Breast epithelium (tissue), 4 donors: ENCODE data around the gene MAD1L1. TPM values are rescaled to one million over a fixed set of nuclear protein-coding genes. Genes with fewer than 3 reads are reported as not detected.

Source experiments
- DNase-seq, 2 donors: peaks; one replicate each; pipeline ENCODE4 v3.0.0-alpha.2; 2019; ENCODE audit warnings: low spot score in 2 of 2
- H3K27ac ChIP-seq, 2 donors: fragments of 200-600 bp; sonication (generic) in 1 of 2; one replicate each; pipeline ENCODE4 v1.5.1; 2016 to 2019; ENCODE audit warnings: mild to moderate bottlenecking in 1 of 2
- H3K27me3 ChIP-seq, 2 donors: fragments of 200-600 bp; sonication (generic) in 1 of 2; one replicate each; pipeline versions ENCODE4 v1.5.1 to v1.6.0; 2017 to 2019; ENCODE audit warnings: control low read depth in 1 of 2, mild to moderate bottlenecking in 1 of 2
- H3K36me3 ChIP-seq: fragments of 200-600 bp; one replicate; pipeline ENCODE4 v1.5.1; 2019
- H3K4me1 ChIP-seq, 2 donors: fragments of 200-600 bp; sonication (generic); one replicate each; pipeline ENCODE4 v1.5.1; 2016 to 2019; ENCODE audit warnings: control low read depth in 1 of 2
- H3K4me3 ChIP-seq, 3 donors: fragments of 200-600 bp; sonication (generic); 1 replicate in 2 of 3; 2 replicates in 1 of 3; pipeline ENCODE4 v1.5.1; 2016 to 2019; ENCODE audit warnings: mild to moderate bottlenecking in 3 of 3, moderate library complexity in 2 of 3
- H3K9me3 ChIP-seq, 2 donors: fragments of 200-600 bp; sonication (generic) in 1 of 2; one replicate each; pipeline ENCODE4 v1.5.1; 2016 to 2019; ENCODE audit warnings: control low read depth in 1 of 2
- CTCF ChIP-seq, 3 donors: fragments of 450-650 bp; IDR thresholded peaks; one replicate each; pipeline ENCODE4 v1.5.1; 2016 to 2017; ENCODE audit warnings: antibody characterized with exemption in 3 of 3, mild to moderate bottlenecking in 3 of 3, moderate library complexity in 3 of 3
- POLR2A ChIP-seq: fragments of 450-650 bp; IDR thresholded peaks from one replicate; pipeline ENCODE4 v1.6.1; 2016; ENCODE audit warnings: antibody characterized with exemption, mild to moderate bottlenecking, moderate library complexity
- POLR2AphosphoS5 ChIP-seq, 3 donors: sonication (generic); formaldehyde crosslinking; IDR thresholded peaks; one replicate each; pipeline ENCODE4 v1.6.1; 2017; ENCODE audit warnings: antibody characterized with exemption in 3 of 3
- intact Hi-C: fragments of 100-400 bp; cut with DNase I; formaldehyde crosslinking; loops from one replicate; pipeline ENCODE4 v1.15.1; 2023; ENCODE audit warnings: low total_unique reads
- total RNA-seq, 3 donors: library from RNA; depleted of rRNA; stranded (reverse); fragments of >200 nt; gene quantifications; one replicate each; pipeline ENCODE4 v1.1.0, GENCODE V29; 2016

The MAD1L1 gene
- total RNA-seq, 3 donors from 2014 or later: 27.7 to 33.9 (median 28.8) TPM

GRCh38 chr7:1893451-1893850 is 339.3 kb downstream of the MAD1L1 start:
- intact Hi-C loops: no loop called here
- no peaks in the 10 kb centered on the region for H3K9me3 ChIP-seq
- H3K36me3 ChIP-seq: no peaks in the 10 kb centered on the region
- no peaks in the 10 kb centered on the region for H3K27me3 ChIP-seq
- no peak overlapping the region for H3K27ac ChIP-seq
- H3K4me1 ChIP-seq: no peaks in the 10 kb centered on the region
- no peak overlapping the region for H3K4me3 ChIP-seq
- TF ChIP-seq POLR2A (no peak), CTCF (IDR thresholded peaks at IDR 0.05) (no peak), POLR2AphosphoS5 (IDR thresholded peaks at IDR 0.05) (no peak)
- DNase-seq: no peak

- intact Hi-C loops: no loop called here
- Histone ChIP-seq H3K36me3 (no peaks in the 10 kb centered on the region), H3K4me3 (no peak overlapping the region), H3K27me3 (no peaks in the 10 kb centered on the region), H3K9me3 (no peaks in the 10 kb centered on the region), H3K4me1 (no peaks in the 10 kb centered on the region), H3K27ac (no peak overlapping the region)
- no peak for DNase-seq
- TF ChIP-seq POLR2AphosphoS5 (IDR thresholded peaks at IDR 0.05): no peak
- no peak for TF ChIP-seq POLR2A
- no peak for TF ChIP-seq CTCF (IDR thresholded peaks at IDR 0.05)
These were observed 339.7 kb downstream of the MAD1L1 start for GRCh38 chr7:1893036-1893435.

- H3K4me3 ChIP-seq: no peak overlapping the region
- TF ChIP-seq CTCF (IDR thresholded peaks at IDR 0.05): no peak
- no peak for TF ChIP-seq POLR2AphosphoS5 (IDR thresholded peaks at IDR 0.05)
- no peak for TF ChIP-seq POLR2A
- intact Hi-C loops: no loop called here
- H3K9me3 ChIP-seq: no peaks in the 10 kb centered on the region
- H3K36me3 ChIP-seq: no peaks in the 10 kb centered on the region
- no peak overlapping the region for H3K27ac ChIP-seq
- H3K27me3 ChIP-seq: no peaks in the 10 kb centered on the region
- DNase-seq: no peak
- no peaks in the 10 kb centered on the region for H3K4me1 ChIP-seq
These were observed 340.5 kb downstream of the MAD1L1 start for GRCh38 chr7:1892011-1892965.

GRCh38 chr7:1890289-1891235 is 342.2 kb downstream of the MAD1L1 start:
- DNase-seq: no peak
- no peak overlapping the region for H3K27ac ChIP-seq
- H3K9me3 ChIP-seq: no peaks in the 10 kb centered on the region
- intact Hi-C loops: no loop called here
- no peaks in the 10 kb centered on the region for H3K4me1 ChIP-seq
- TF ChIP-seq CTCF (IDR thresholded peaks at IDR 0.05) (no peak), POLR2A (no peak), POLR2AphosphoS5 (IDR thresholded peaks at IDR 0.05) (no peak)
- H3K4me3 ChIP-seq: no peak overlapping the region
- no peaks in the 10 kb centered on the region for H3K27me3 ChIP-seq
- H3K36me3 ChIP-seq: no peaks in the 10 kb centered on the region
